ENCODE measurements around the gene STIP1. TPM values are rescaled to one million over a fixed set of nuclear protein-coding genes. Genes with fewer than 3 reads are reported as not detected.
A peak's percentile ranks its signal among the peaks of the same experiment; 100 is the strongest.

STIP1 gene
- total and polyA plus RNA-seq, 7 donors = 124 to 207 (median 171) TPM

GRCh38 chr11:64246871-64247728 lies 61.1 kb downstream of the STIP1 start, which contains the start of gene PPP1R14B:
Gene PPP1R14B, minus strand, starts transcription at chr11:64246943. Its CDS starts 270 bp downstream, at chr11:64246673.
- H3K4me1 ChIP-seq = peaks cover 37% of the 10 kb centered on the region
- H3K9me3 ChIP-seq = no peaks in the 10 kb centered on the region
- peak; percentile 94 for DNase-seq
- H3K36me3 ChIP-seq (ENCODE audit: insufficient read depth in 1 of 2, low read depth in 1 of 2) = peaks cover 0 to 22% of the 10 kb centered on the region in 2 donors
- TF ChIP-seq, protein P1, sequence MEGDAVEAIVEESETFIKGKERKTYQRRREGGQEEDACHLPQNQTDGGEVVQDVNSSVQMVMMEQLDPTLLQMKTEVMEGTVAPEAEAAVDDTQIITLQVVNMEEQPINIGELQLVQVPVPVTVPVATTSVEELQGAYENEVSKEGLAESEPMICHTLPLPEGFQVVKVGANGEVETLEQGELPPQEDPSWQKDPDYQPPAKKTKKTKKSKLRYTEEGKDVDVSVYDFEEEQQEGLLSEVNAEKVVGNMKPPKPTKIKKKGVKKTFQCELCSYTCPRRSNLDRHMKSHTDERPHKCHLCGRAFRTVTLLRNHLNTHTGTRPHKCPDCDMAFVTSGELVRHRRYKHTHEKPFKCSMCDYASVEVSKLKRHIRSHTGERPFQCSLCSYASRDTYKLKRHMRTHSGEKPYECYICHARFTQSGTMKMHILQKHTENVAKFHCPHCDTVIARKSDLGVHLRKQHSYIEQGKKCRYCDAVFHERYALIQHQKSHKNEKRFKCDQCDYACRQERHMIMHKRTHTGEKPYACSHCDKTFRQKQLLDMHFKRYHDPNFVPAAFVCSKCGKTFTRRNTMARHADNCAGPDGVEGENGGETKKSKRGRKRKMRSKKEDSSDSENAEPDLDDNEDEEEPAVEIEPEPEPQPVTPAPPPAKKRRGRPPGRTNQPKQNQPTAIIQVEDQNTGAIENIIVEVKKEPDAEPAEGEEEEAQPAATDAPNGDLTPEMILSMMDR (IDR thresholded peaks at IDR 0.05) = no peak
- no peaks in the 10 kb centered on the region for H3K27me3 ChIP-seq (ENCODE audit: insufficient read depth in 3 of 3, low read length in 2 of 3)
- peak within 1 kb of the TSS; percentile 93 for H3K4me3 ChIP-seq
- peak within 1 kb of the TSS; percentile 99 for H3K27ac ChIP-seq
- intact Hi-C loops (cut with DNase I) = no loop called here
- ATAC-seq = peak; percentile 58 to 78 (median 69)
- 0 to 1% (median 1%) methylated on average over 50 to 74 of the region's 74 CpGs for WGBS, 3 donors

GRCh38 chr11:64247729-64248531 lies 62.0 kb downstream of the STIP1 start:
- peak overlapping the region; percentile 93 for H3K4me3 ChIP-seq
- H3K27ac ChIP-seq = peak overlapping the region; percentile 99
- peaks cover 0 to 21% of the 10 kb centered on the region in 2 donors for H3K36me3 ChIP-seq (ENCODE audit: insufficient read depth in 1 of 2, low read depth in 1 of 2)
- DNase-seq (no peak), ATAC-seq (peak in 1 of 4 donors; percentile 3)
- H3K27me3 ChIP-seq (ENCODE audit: insufficient read depth in 3 of 3, low read length in 2 of 3) = no peaks in the 10 kb centered on the region
- intact Hi-C loops (cut with DNase I) = no loop called here
- 35 to 50% (median 35%) methylated on average over 22 to 31 of the region's 31 CpGs for WGBS, 3 donors
- H3K4me1 ChIP-seq = peaks cover 39% of the 10 kb centered on the region
- TF ChIP-seq, protein P1 (IDR thresholded peaks at IDR 0.05) = no peak
- H3K9me3 ChIP-seq = no peaks in the 10 kb centered on the region

- no peak for ATAC-seq
- TF ChIP-seq, protein P1 (IDR thresholded peaks at IDR 0.05) = no peak
- Histone ChIP-seq H3K36me3 (ENCODE audit: insufficient read depth in 1 of 2, low read depth in 1 of 2) (peaks cover 0 to 14% of the 10 kb centered on the region in 2 donors), H3K4me3 (no peak overlapping the region), H3K4me1 (peaks cover 39% of the 10 kb centered on the region), H3K9me3 (no peaks in the 10 kb centered on the region), H3K27ac (no peak overlapping the region), H3K27me3 (ENCODE audit: insufficient read depth in 3 of 3, low read length in 2 of 3) (no peaks in the 10 kb centered on the region)
- no peak for DNase-seq
- 61 to 86% (median 66%) methylated on average over 6 to 7 of the region's 7 CpGs for WGBS, 3 donors
- intact Hi-C loops (cut with DNase I) = no loop called here
Measured at GRCh38 chr11:64248578-64248977, 62.6 kb downstream of the STIP1 start.

GRCh38 chr11:64249038-64249437 lies 63.1 kb downstream of the STIP1 start:
- H3K4me1 ChIP-seq = peaks cover 39% of the 10 kb centered on the region
- DNase-seq (no peak), ATAC-seq (no peak)
- 91 to 99% (median 92%) methylated on average over 4 of the region's 4 CpGs for WGBS, 3 donors
- H3K4me3 ChIP-seq = no peak overlapping the region
- H3K27ac ChIP-seq = no peak overlapping the region
- no peaks in the 10 kb centered on the region for H3K27me3 ChIP-seq (ENCODE audit: insufficient read depth in 3 of 3, low read length in 2 of 3)
- no peaks in the 10 kb centered on the region for H3K9me3 ChIP-seq
- intact Hi-C loops (cut with DNase I) = no loop called here
- peaks cover 0 to 10% of the 10 kb centered on the region in 2 donors for H3K36me3 ChIP-seq (ENCODE audit: insufficient read depth in 1 of 2, low read depth in 1 of 2)
- TF ChIP-seq, protein P1 (IDR thresholded peaks at IDR 0.05) = no peak

Data from psoas muscle (tissue), 8 donors.